Cardiac fibroblast (primary cell): Measurements from ENCODE around the gene TPGS2.
"Not testable (repeated sequence)": the region's sequence is repeated elsewhere in the genome, so short reads cannot be mapped to it uniquely, and the experiment has no call there.

Source experiments
- DNase-seq, 2 donors: peaks; one replicate each; pipeline versions ENCODE4 v3.0.0 to v3.0.0-alpha.2; 2010; ENCODE audit warnings: low read depth in 2 of 2
- H3K4me3 ChIP-seq, 2 donors: replicated peaks in 1 of 2; 1 replicate in 1 of 2; 2 replicates in 1 of 2; pipeline ENCODE4 v1.5.1; 2011; ENCODE audit warnings: low read depth in 2 of 2, low read length in 2 of 2, mild to moderate bottlenecking in 2 of 2, moderate library complexity in 1 of 2
- CTCF ChIP-seq: IDR thresholded peaks from one replicate; pipeline ENCODE4 v1.5.1; 2011; ENCODE audit warnings: low read depth, mild to moderate bottlenecking, low read length, inconsistent platforms

Gene TPGS2, protein sequence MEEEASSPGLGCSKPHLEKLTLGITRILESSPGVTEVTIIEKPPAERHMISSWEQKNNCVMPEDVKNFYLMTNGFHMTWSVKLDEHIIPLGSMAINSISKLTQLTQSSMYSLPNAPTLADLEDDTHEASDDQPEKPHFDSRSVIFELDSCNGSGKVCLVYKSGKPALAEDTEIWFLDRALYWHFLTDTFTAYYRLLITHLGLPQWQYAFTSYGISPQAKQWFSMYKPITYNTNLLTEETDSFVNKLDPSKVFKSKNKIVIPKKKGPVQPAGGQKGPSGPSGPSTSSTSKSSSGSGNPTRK

DNA sequence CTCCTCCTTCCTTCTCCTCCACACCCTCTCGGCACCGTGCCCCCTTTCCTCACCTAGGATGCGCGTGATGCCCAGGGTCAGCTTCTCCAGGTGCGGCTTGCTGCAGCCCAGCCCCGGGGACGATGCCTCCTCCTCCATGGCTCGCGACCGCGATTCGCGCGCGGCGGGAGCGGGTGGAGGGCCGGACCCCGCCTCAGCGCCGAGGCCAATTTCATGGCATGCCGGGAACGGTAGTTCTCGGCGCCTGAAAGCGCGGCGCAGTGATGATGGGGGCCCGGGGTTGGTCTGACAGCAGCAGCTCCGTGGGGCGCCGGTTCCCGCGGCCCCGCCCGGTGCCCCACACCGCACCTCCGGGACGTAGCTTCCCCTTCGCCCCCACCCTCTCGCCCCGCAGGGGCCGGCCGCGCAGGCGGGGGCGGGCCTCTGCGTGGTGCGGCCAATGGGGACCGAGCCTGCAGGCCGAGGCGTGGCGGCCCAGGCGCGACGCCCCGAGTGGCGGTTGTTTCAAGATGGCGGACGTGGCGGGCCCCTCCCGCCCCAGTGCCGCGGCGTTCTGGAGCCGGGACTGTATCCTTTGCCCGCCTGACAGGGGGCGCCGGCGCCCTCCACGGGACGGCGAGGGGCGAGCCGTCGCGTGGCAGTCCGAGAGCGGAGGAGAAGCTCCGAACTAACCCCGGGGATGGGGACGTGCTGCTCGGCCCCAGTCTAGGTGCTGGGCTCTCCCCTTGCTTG lies at the start of gene TPGS2, which contains the start of gene KIAA1328:
Gene TPGS2 (minus strand): TSS at position 373 of the 732 bp plus-strand sequence. CDS start 235 bp downstream, at position 138.
Gene KIAA1328 (plus strand): TSS at position 498 of the 732 bp plus-strand sequence. CDS start 12 bp downstream, at position 510.
- peak; percentile 83 to 94 for DNase-seq
- H3K4me3 ChIP-seq = peak within 1 kb of the TSS; percentile 95 to 100
- TF ChIP-seq CTCF = peak; percentile 40

GRCh38 chr18:36873826-36874225 lies 45.0 kb upstream of the TPGS2 start:
- H3K4me3 ChIP-seq, DNase-seq: not testable (repeated sequence)

GRCh38 chr18:36872329-36872728 lies 43.5 kb upstream of the TPGS2 start:
- no peak overlapping the region for H3K4me3 ChIP-seq
- DNase-seq = no peak
- no peak for TF ChIP-seq CTCF

DNA sequence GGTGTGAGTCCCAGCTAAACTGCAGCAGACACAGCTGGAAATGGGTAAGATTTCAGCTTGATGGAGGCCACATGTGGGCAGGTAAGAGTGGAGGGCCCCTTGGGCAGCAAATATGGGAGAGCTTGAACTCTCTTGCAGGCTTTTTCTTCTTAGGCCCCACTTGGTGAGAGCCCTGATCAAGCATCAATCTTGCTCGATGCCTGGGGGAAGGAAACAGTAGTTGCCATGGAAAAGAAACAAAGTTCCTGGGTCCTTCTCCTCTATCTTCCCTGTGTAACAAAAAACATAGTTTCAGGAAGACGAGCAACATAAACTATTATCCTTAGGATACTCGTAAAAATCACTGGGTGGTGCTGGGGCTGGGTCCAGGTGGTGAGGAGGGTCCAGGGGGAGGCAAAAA lies 43.0 kb upstream of the TPGS2 start:
- H3K4me3 ChIP-seq = no peak overlapping the region
- DNase-seq = no peak
- no peak for TF ChIP-seq CTCF

- no peak overlapping the region for H3K4me3 ChIP-seq
- TF ChIP-seq CTCF = no peak
- no peak for DNase-seq
Observed at GRCh38 chr18:36867056-36867455, 38.3 kb upstream of the TPGS2 start.

DNA sequence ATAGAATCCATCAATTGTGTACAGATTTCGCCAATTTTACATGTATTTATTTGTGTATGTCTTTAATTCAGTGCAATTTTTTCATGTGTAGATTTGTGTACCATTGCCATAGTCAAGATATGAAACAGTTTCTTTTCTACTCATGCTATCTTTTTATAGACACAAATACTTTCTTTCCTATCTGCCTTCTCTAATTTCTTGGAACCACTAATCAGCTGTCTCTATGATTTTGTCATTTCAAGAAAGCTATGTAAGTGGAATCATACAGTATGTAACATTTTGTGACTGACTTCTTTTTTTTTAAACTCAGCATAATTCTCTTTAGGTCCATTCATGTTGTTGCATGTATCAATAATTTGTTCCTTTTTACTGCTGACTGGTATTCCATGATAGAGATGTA lies 33.4 kb upstream of the TPGS2 start:
- no peak for TF ChIP-seq CTCF
- no peak for DNase-seq
- H3K4me3 ChIP-seq = no peak overlapping the region

DNA sequence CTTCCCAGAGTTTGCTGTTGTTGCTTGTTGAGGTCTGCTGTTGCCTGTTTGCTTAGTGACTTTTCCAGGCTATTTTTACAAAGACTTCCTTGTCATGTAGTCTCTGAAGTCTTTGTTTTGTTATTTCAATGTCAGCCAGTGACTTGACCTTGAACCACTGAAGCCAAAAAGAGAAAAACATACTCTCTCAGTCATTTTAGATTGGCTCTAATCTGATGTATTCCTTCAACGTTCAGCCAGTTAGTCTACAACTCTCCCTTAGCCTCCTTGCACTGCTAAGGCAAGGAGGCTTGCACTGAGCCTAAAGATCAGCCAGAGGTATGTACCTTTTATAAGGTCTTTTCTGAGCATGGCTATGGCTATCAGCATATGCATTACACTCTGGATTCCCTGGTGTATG lies 28.0 kb upstream of the TPGS2 start:
- no peak for DNase-seq
- no peak for TF ChIP-seq CTCF
- H3K4me3 ChIP-seq = no peak overlapping the region
